SK-N-SH treated with all-trans-retinoic acid at 6 μM for 48 hours (cell line): ENCODE results near the gene ANKRD6.

Experiments used
- ATAC-seq: fragments of 200-7000 bp; cut with Tn5 transposase; 3 replicates; pipeline ENCODE4 v1.9.1; 2020; ENCODE audit warnings: mild to moderate bottlenecking, moderate library complexity
- BACH2 ChIP-seq: fragments of 250-450 bp; sonication (Bioruptor Pico); IDR thresholded peaks from 2 replicates; pipeline ENCODE4 v1.9.0; 2021; ENCODE audit warnings: mild to moderate bottlenecking, borderline replicate concordance
- CSDC2 ChIP-seq: fragments of 250-450 bp; sonication (Bioruptor Pico); IDR thresholded peaks from 2 replicates; pipeline ENCODE4 v1.5.0; 2020; ENCODE audit warnings: mild to moderate bottlenecking, moderate library complexity
- ESRRG ChIP-seq: fragments of 250-450 bp; sonication (Bioruptor Pico); IDR thresholded peaks from 2 replicates; pipeline ENCODE4 v1.6.1; 2021; ENCODE audit warnings: mild to moderate bottlenecking
- ISL1 ChIP-seq: fragments of 250-450 bp; sonication (Bioruptor Pico); IDR thresholded peaks from 2 replicates; pipeline ENCODE4 v2.1.2; 2022; ENCODE audit warnings: mild to moderate bottlenecking, moderate library complexity
- OSR1 ChIP-seq: fragments of 250-450 bp; sonication (Bioruptor Pico); IDR thresholded peaks from 2 replicates; pipeline ENCODE4 v1.8.0; 2022; ENCODE audit warnings: moderate library complexity, mild to moderate bottlenecking, inconsistent platforms
- PPARA ChIP-seq: fragments of 250-450 bp; sonication (Bioruptor Pico); IDR thresholded peaks from 2 replicates; pipeline ENCODE4 v1.5.0; 2020; ENCODE audit warnings: mild to moderate bottlenecking, borderline replicate concordance
- RARB ChIP-seq: fragments of 250-450 bp; sonication (Bioruptor Pico); IDR thresholded peaks from 2 replicates; pipeline ENCODE4 v1.8.0; 2021; ENCODE audit warnings: mild to moderate bottlenecking, moderate library complexity
- SNAI2 ChIP-seq: fragments of 250-450 bp; sonication (Bioruptor Pico); IDR thresholded peaks from 2 replicates; pipeline ENCODE4 v1.5.0; 2020; ENCODE audit warnings: mild to moderate bottlenecking, moderate library complexity
- TCF4 ChIP-seq: fragments of 250-450 bp; sonication (Bioruptor Pico); IDR thresholded peaks from 2 replicates; pipeline ENCODE4 v1.8.0; 2021; ENCODE audit warnings: mild to moderate bottlenecking, moderate library complexity, borderline replicate concordance
- TOX ChIP-seq: fragments of 250-450 bp; sonication (Bioruptor Pico); IDR thresholded peaks from 2 replicates; pipeline ENCODE4 v1.8.0; 2021; ENCODE audit warnings: mild to moderate bottlenecking, moderate library complexity, borderline replicate concordance
- ZC3H10 ChIP-seq: fragments of 250-450 bp; sonication (Bioruptor Pico); IDR thresholded peaks from 2 replicates; pipeline ENCODE4 v1.5.1; 2021; ENCODE audit warnings: mild to moderate bottlenecking, moderate library complexity
- ZFP3 ChIP-seq: fragments of 250-450 bp; sonication (Bioruptor Pico); IDR thresholded peaks from 2 replicates; pipeline ENCODE4 v1.5.0; 2020; ENCODE audit warnings: mild to moderate bottlenecking, moderate library complexity
- ZFP30 ChIP-seq: fragments of 450-650 bp; formaldehyde crosslinking; IDR thresholded peaks from 2 replicates; pipeline ENCODE4 v1.5.0; 2022; ENCODE audit warnings: mild to moderate bottlenecking, moderate library complexity
- ZNF565 ChIP-seq: fragments of 450-650 bp; formaldehyde crosslinking; conservative IDR thresholded peaks from 2 replicates; pipeline ENCODE4 v1.5.0; 2020; ENCODE audit warnings: low read depth, mild to moderate bottlenecking, moderate library complexity
- ZNF70 ChIP-seq: fragments of 450-650 bp; formaldehyde crosslinking; IDR thresholded peaks from 2 replicates; pipeline ENCODE4 v1.5.0; 2020; ENCODE audit warnings: mild to moderate bottlenecking, moderate library complexity
- ZNF8 ChIP-seq: fragments of 450-650 bp; formaldehyde crosslinking; IDR thresholded peaks from 2 replicates; pipeline ENCODE4 v1.5.0; 2020; ENCODE audit warnings: mild to moderate bottlenecking, moderate library complexity
- TF ChIP-seq, protein P1 (sequence below): fragments of 250-450 bp; sonication (Bioruptor Pico); IDR thresholded peaks from 2 replicates; pipeline ENCODE4 v1.8.0; 2021; ENCODE audit warnings: low read depth, mild to moderate bottlenecking, moderate library complexity, borderline replicate concordance
- TF ChIP-seq, protein P2 (sequence below): fragments of 250-450 bp; sonication (Bioruptor Pico); IDR thresholded peaks from 2 replicates; pipeline ENCODE4 v1.5.1; 2020; ENCODE audit warnings: low read depth, mild to moderate bottlenecking, moderate library complexity
- TF ChIP-seq, protein P3 (sequence below): fragments of 250-450 bp; sonication (Bioruptor Pico); IDR thresholded peaks from 2 replicates; pipeline ENCODE4 v1.8.0; 2020; ENCODE audit warnings: mild to moderate bottlenecking, moderate library complexity, borderline replicate concordance
- TF ChIP-seq, protein P4 (sequence below): fragments of 250-450 bp; sonication (Bioruptor Pico); IDR thresholded peaks from 2 replicates; pipeline ENCODE4 v1.5.1; 2021; ENCODE audit warnings: mild to moderate bottlenecking, moderate library complexity
- TF ChIP-seq, protein P5 (sequence below): fragments of 250-450 bp; sonication (Bioruptor Pico); IDR thresholded peaks from 2 replicates; pipeline ENCODE4 v1.5.0; 2020; ENCODE audit warnings: mild to moderate bottlenecking, moderate library complexity

The ANKRD6 gene

DNA sequence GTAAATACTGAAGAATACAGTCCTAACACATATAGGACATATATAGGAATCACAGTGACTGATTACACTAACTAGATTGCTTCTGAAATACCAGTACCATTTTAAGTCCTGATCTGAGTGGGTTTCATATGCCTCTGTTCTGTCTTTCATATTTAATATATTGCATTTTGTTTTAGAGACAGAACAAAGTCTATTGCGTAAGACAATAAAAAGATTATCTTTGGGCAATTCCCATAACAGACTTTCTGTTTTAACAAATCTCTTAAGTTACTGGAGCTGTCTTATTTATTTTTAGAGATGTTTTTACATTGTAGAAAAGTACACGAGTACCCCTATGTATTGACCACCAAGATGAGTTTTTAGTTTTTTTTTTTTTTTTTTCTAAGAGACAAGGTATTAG lies 29.6 kb downstream of the ANKRD6 start:
- ATAC-seq: no peak

DNA sequence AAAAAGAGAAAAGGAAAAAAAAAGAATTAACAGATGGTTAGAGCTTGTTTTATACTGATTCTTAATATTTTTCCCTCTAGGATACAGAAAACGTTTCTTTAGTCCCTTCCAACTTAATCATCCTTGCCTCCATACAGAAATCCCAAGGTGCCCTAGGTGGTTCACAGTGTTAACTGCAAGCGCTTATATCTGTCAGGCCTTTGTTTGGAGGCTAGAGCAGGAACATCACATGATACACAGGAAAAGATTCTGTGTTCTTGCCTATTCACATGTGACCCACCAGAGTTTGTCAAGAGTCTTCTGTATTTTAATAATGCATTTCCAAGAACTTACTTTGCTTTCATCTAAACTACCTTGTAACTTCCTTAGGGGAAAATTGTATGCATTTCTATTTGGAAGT lies 31.3 kb downstream of the ANKRD6 start:
- TF ChIP-seq, protein P1, sequence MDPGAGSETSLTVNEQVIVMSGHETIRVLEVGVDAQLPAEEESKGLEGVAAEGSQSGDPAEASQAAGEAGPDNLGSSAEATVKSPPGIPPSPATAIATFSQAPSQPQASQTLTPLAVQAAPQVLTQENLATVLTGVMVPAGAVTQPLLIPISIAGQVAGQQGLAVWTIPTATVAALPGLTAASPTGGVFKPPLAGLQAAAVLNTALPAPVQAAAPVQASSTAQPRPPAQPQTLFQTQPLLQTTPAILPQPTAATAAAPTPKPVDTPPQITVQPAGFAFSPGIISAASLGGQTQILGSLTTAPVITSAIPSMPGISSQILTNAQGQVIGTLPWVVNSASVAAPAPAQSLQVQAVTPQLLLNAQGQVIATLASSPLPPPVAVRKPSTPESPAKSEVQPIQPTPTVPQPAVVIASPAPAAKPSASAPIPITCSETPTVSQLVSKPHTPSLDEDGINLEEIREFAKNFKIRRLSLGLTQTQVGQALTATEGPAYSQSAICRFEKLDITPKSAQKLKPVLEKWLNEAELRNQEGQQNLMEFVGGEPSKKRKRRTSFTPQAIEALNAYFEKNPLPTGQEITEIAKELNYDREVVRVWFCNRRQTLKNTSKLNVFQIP: no peak
- TF ChIP-seq RARB: no peak
- TF ChIP-seq PPARA: no peak
- TF ChIP-seq, protein P2, sequence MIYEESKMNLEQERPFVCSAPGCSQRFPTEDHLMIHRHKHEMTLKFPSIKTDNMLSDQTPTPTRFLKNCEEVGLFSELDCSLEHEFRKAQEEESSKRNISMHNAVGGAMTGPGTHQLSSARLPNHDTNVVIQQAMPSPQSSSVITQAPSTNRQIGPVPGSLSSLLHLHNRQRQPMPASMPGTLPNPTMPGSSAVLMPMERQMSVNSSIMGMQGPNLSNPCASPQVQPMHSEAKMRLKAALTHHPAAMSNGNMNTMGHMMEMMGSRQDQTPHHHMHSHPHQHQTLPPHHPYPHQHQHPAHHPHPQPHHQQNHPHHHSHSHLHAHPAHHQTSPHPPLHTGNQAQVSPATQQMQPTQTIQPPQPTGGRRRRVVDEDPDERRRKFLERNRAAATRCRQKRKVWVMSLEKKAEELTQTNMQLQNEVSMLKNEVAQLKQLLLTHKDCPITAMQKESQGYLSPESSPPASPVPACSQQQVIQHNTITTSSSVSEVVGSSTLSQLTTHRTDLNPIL (CRISPR knock-in tag): no peak
- no peak for TF ChIP-seq ISL1 (CRISPR knock-in tag)
- TF ChIP-seq ZNF565 (CRISPR knock-in tag): no peak
- no peak for TF ChIP-seq ESRRG (CRISPR knock-in tag)
- TF ChIP-seq TCF4 (CRISPR knock-in tag): no peak
- no peak for TF ChIP-seq ZFP3 (CRISPR knock-in tag)
- no peak for TF ChIP-seq OSR1 (CRISPR knock-in tag)
- no peak for TF ChIP-seq ZNF8 (CRISPR knock-in tag)
- ATAC-seq: no peak

More for the DNA sequence above, 29.6 kb downstream of the ANKRD6 start:
- TF ChIP-seq ZFP30 (CRISPR knock-in tag) (no peak), ZNF565 (CRISPR knock-in tag) (no peak), SNAI2 (CRISPR knock-in tag) (no peak), RARB (no peak), OSR1 (CRISPR knock-in tag) (no peak), ZC3H10 (CRISPR knock-in tag) (no peak), CSDC2 (no peak), ZNF70 (CRISPR knock-in tag) (no peak), TOX (CRISPR knock-in tag) (no peak), BACH2 (CRISPR knock-in tag) (no peak), ESRRG (CRISPR knock-in tag) (no peak)
- TF ChIP-seq, protein P3, sequence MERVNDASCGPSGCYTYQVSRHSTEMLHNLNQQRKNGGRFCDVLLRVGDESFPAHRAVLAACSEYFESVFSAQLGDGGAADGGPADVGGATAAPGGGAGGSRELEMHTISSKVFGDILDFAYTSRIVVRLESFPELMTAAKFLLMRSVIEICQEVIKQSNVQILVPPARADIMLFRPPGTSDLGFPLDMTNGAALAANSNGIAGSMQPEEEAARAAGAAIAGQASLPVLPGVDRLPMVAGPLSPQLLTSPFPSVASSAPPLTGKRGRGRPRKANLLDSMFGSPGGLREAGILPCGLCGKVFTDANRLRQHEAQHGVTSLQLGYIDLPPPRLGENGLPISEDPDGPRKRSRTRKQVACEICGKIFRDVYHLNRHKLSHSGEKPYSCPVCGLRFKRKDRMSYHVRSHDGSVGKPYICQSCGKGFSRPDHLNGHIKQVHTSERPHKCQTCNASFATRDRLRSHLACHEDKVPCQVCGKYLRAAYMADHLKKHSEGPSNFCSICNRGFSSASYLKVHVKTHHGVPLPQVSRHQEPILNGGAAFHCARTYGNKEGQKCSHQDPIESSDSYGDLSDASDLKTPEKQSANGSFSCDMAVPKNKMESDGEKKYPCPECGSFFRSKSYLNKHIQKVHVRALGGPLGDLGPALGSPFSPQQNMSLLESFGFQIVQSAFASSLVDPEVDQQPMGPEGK: no peak
- TF ChIP-seq, protein P2 (CRISPR knock-in tag): no peak
- TF ChIP-seq, protein P4, sequence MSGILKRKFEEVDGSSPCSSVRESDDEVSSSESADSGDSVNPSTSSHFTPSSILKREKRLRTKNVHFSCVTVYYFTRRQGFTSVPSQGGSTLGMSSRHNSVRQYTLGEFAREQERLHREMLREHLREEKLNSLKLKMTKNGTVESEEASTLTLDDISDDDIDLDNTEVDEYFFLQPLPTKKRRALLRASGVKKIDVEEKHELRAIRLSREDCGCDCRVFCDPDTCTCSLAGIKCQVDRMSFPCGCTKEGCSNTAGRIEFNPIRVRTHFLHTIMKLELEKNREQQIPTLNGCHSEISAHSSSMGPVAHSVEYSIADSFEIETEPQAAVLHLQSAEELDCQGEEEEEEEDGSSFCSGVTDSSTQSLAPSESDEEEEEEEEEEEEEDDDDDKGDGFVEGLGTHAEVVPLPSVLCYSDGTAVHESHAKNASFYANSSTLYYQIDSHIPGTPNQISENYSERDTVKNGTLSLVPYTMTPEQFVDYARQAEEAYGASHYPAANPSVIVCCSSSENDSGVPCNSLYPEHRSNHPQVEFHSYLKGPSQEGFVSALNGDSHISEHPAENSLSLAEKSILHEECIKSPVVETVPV: no peak

DNA sequence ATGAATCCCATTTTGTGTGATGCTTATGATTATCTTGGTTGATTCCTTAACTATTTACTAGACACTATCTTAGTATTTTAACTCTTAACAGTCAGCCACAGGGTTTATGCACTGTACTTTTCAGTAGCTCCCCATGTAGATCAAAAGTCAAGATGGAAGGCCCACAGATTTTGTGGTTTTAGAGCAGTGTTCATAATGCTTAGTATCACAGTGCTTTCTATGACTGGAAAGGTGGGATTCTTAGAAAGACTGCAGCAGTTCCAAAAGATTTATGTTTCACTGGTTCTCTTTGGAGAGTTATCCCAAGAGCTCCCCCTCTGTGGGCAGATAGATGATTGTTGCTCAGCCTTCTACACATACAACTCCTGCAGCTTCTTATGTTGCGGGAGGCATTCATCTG lies 34.5 kb downstream of the ANKRD6 start:
- TF ChIP-seq, protein P4: no peak
- no peak for TF ChIP-seq ZNF8 (CRISPR knock-in tag)
- TF ChIP-seq, protein P3: no peak
- TF ChIP-seq ZNF70 (CRISPR knock-in tag): no peak
- no peak for TF ChIP-seq ISL1 (CRISPR knock-in tag)
- no peak for TF ChIP-seq ZFP30 (CRISPR knock-in tag)
- TF ChIP-seq, protein P5, sequence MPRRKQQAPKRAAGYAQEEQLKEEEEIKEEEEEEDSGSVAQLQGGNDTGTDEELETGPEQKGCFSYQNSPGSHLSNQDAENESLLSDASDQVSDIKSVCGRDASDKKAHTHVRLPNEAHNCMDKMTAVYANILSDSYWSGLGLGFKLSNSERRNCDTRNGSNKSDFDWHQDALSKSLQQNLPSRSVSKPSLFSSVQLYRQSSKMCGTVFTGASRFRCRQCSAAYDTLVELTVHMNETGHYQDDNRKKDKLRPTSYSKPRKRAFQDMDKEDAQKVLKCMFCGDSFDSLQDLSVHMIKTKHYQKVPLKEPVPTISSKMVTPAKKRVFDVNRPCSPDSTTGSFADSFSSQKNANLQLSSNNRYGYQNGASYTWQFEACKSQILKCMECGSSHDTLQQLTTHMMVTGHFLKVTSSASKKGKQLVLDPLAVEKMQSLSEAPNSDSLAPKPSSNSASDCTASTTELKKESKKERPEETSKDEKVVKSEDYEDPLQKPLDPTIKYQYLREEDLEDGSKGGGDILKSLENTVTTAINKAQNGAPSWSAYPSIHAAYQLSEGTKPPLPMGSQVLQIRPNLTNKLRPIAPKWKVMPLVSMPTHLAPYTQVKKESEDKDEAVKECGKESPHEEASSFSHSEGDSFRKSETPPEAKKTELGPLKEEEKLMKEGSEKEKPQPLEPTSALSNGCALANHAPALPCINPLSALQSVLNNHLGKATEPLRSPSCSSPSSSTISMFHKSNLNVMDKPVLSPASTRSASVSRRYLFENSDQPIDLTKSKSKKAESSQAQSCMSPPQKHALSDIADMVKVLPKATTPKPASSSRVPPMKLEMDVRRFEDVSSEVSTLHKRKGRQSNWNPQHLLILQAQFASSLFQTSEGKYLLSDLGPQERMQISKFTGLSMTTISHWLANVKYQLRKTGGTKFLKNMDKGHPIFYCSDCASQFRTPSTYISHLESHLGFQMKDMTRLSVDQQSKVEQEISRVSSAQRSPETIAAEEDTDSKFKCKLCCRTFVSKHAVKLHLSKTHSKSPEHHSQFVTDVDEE: no peak
- TF ChIP-seq ESRRG (CRISPR knock-in tag): no peak
- no peak for TF ChIP-seq OSR1 (CRISPR knock-in tag)
- ATAC-seq: no peak
